SU-DHL-6 (cell line): ENCODE results near the gene NVL.

ENCODE experiments used
- H2AFZ ChIP-seq: fragments of 200-600 bp; sonication (generic); 2 replicates; pipeline ENCODE4 v1.6.1; 2014; ENCODE audit warnings: low read depth, mild to moderate bottlenecking, moderate library complexity, mixed read lengths, antibody characterized with exemption, low read length; ENCODE audit not compliant: severe bottlenecking
- H3F3A ChIP-seq: fragments of 200-600 bp; shearing (Covaris generic); 2 replicates; pipeline ENCODE4 v1.6.0; 2016; ENCODE audit warnings: antibody characterized with exemption, mild to moderate bottlenecking; ENCODE audit not compliant: insufficient read depth
- H3K27ac ChIP-seq: fragments of 200-600 bp; sonication (generic); 2 replicates; pipeline ENCODE4 v1.5.1; 2016; ENCODE audit warnings: low read depth, mild to moderate bottlenecking, low read length, moderate library complexity, mixed read lengths
- H3K27me3 ChIP-seq: fragments of 200-600 bp; sonication (generic), shearing (Covaris generic); 2 replicates; pipeline ENCODE4 v1.6.0; 2014; ENCODE audit warnings: mild to moderate bottlenecking, low read length
- H3K36me3 ChIP-seq: fragments of 200-600 bp; sonication (generic); 2 replicates; pipeline ENCODE4 v1.6.1; 2014; ENCODE audit warnings: mild to moderate bottlenecking, low read length, mixed read lengths
- H3K4me2 ChIP-seq: fragments of 300-600, 200-600 bp; shearing (Covaris generic), sonication (generic); 2 replicates; pipeline ENCODE4 v1.6.0; 2014; ENCODE audit warnings: low read length, low read depth, mild to moderate bottlenecking; ENCODE audit not compliant: poor library complexity, severe bottlenecking
- H3K4me3 ChIP-seq: fragments of 200-600 bp; sonication (generic); 2 replicates; pipeline ENCODE4 v1.5.1; 2014; ENCODE audit warnings: antibody characterized with exemption, low read length, mild to moderate bottlenecking, mixed read lengths; ENCODE audit not compliant: insufficient read depth, poor library complexity, severe bottlenecking
- H3K79me2 ChIP-seq: fragments of 200-600 bp; sonication (generic); 2 replicates; pipeline ENCODE4 v1.6.1; 2014; ENCODE audit warnings: mild to moderate bottlenecking, low read length, moderate library complexity; ENCODE audit not compliant: insufficient read depth
- H3K9ac ChIP-seq: fragments of 200-600 bp; sonication (generic); 2 replicates; pipeline ENCODE4 v1.7.0; 2014; ENCODE audit warnings: mild to moderate bottlenecking, low read length
- H3K9me2 ChIP-seq: fragments of 200-600 bp; sonication (generic); replicated peaks from 2 replicates; pipeline ENCODE4 v1.6.1; 2014; ENCODE audit warnings: low read length; ENCODE audit not compliant: insufficient read depth
- H3K9me3 ChIP-seq: fragments of 200-600 bp; sonication (generic); 2 replicates; pipeline ENCODE4 v1.6.1; 2014; ENCODE audit warnings: low read length, mixed read lengths; ENCODE audit not compliant: insufficient read depth
- H4K20me1 ChIP-seq: fragments of 200-600 bp; sonication (generic); 2 replicates; pipeline ENCODE4 v1.6.1; 2014; ENCODE audit warnings: low read depth, mild to moderate bottlenecking, antibody characterized with exemption, low read length, moderate library complexity, mixed read lengths
- EZH2phosphoT487 ChIP-seq: fragments of 200-600 bp; sonication (generic), shearing (Covaris generic); conservative IDR thresholded peaks from 2 replicates; pipeline ENCODE4 v1.6.1; 2018; ENCODE audit warnings: mild to moderate bottlenecking, antibody characterized with exemption, low read length, moderate library complexity, mixed read lengths
- TF ChIP-seq, protein P1 (sequence below): fragments of 200-600 bp; sonication (generic); IDR thresholded peaks from one replicate; pipeline ENCODE4 v1.5.1; 2017; ENCODE audit warnings: antibody characterized with exemption, mild to moderate bottlenecking, low read length, moderate library complexity; ENCODE audit not compliant: insufficient read depth, poor library complexity, severe bottlenecking

Gene NVL

DNA sequence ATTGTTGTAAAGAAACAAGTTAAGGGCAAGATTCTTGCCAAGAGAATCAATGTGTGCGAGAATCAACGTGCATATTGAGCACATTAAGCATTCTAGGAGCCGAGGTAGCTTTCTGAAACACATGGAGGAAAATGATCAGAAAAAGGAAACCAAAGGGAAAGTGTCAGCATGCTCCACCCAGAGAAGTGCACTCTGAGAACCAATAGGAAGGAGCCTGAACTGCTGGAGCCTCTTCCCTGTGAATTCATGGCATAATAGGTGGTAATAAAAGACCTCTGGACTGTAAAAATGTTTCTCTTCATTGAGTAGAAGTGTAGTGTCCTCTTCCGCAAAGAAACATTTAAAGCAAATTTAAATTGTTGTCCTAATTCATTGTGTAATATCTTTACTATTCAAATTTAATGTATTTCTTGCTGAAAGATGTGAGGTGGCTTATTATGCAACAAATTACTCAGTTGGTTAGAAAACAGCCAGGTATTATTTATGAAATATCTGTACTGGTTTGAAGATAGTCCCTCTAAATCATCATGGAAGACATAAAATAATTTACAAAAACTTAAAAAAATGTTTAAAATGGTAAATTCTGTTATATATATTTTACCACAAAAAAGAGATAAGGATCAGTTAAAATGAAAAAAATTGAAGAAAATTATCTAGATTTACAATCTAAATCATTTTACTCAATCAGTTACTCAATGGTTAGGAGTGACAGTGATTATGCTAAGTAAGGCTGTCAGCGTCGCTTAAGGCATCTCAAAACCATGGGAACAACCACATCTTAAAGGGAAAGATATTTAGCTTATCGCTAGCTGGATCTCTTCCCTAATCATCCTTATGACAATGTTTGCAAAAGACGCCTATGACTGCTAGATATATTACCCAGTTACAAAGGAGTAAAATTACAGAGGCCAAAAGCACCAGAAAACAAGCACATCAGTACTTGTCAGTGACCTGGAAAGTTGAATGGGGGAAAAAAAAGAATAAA lies 31.3 kb downstream of the NVL start:
- Histone ChIP-seq H3K27me3 (no peaks in the 10 kb centered on the region), H3K9me2 (no peaks in the 10 kb centered on the region), H3K4me2 (no peak overlapping the region), H3K36me3 (peaks cover 39% of the 10 kb centered on the region), H2AFZ (no peak overlapping the region), H3K9me3 (no peaks in the 10 kb centered on the region), H4K20me1 (no peaks in the 10 kb centered on the region), H3F3A (no peaks in the 10 kb centered on the region), H3K79me2 (no peaks in the 10 kb centered on the region), H3K4me3 (no peak overlapping the region), H3K27ac (no peak overlapping the region), H3K9ac (no peak overlapping the region)
- no peak for TF ChIP-seq EZH2phosphoT487
- TF ChIP-seq, protein P1, sequence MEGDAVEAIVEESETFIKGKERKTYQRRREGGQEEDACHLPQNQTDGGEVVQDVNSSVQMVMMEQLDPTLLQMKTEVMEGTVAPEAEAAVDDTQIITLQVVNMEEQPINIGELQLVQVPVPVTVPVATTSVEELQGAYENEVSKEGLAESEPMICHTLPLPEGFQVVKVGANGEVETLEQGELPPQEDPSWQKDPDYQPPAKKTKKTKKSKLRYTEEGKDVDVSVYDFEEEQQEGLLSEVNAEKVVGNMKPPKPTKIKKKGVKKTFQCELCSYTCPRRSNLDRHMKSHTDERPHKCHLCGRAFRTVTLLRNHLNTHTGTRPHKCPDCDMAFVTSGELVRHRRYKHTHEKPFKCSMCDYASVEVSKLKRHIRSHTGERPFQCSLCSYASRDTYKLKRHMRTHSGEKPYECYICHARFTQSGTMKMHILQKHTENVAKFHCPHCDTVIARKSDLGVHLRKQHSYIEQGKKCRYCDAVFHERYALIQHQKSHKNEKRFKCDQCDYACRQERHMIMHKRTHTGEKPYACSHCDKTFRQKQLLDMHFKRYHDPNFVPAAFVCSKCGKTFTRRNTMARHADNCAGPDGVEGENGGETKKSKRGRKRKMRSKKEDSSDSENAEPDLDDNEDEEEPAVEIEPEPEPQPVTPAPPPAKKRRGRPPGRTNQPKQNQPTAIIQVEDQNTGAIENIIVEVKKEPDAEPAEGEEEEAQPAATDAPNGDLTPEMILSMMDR: no peak

DNA sequence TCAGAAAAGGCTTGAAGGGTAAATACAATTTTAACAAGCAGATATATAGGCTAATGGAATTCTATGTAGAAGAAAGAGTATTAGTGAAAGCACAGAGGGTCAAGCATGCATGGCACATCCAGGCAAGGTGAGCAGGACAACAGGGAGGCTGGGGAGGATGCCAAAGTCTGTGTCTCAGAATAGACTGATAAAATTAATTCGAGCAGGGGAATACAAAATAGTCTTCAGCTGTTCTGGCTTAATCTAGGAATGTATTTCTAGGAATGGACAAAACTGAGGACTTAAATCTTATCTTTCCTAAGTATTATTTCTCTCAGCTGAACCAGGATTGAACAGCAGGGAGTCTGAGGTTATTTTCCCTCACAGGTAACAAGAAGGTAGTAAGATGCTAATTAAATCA lies 35.2 kb downstream of the NVL start:
- Histone ChIP-seq H4K20me1 (no peaks in the 10 kb centered on the region), H3K27me3 (no peaks in the 10 kb centered on the region), H3K36me3 (peaks cover 34% of the 10 kb centered on the region), H3K9me2 (no peaks in the 10 kb centered on the region), H3K27ac (no peak overlapping the region), H3K4me2 (no peak overlapping the region), H3F3A (no peaks in the 10 kb centered on the region), H2AFZ (no peak overlapping the region), H3K79me2 (no peaks in the 10 kb centered on the region), H3K9me3 (no peaks in the 10 kb centered on the region), H3K9ac (no peak overlapping the region), H3K4me3 (no peak overlapping the region)
- TF ChIP-seq, protein P1: no peak
- TF ChIP-seq EZH2phosphoT487: no peak

DNA sequence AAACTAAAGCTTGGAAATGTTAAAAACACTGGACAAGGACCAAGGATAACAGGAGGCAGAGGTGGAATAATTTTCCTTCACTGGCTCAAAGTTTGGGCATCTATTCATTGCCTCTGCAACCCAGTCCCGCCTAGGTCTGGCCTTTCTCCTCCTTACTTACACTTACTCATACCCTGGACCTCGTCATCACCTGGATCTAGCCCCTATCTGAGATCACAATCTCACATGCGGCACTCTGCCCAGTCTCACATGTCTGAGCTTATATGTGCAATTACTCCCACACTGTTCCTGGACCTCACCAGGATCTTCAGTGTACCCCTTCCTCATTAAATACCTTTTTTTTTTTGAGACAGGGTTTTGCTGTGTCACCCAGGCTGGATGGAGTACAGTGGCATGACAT lies 37.6 kb downstream of the NVL start:
- Histone ChIP-seq H2AFZ (no peak overlapping the region), H3K9me3 (no peaks in the 10 kb centered on the region), H3F3A (no peaks in the 10 kb centered on the region), H3K9ac (no peak overlapping the region), H3K27me3 (no peaks in the 10 kb centered on the region), H3K79me2 (no peaks in the 10 kb centered on the region), H3K36me3 (peaks cover 48% of the 10 kb centered on the region), H3K4me3 (no peak overlapping the region), H3K9me2 (no peaks in the 10 kb centered on the region), H3K4me2 (no peak overlapping the region), H3K27ac (no peak overlapping the region), H4K20me1 (no peaks in the 10 kb centered on the region)
- TF ChIP-seq, protein P1: no peak
- no peak for TF ChIP-seq EZH2phosphoT487
